NCI-H2171 (cell line): ENCODE data around the gene GJA4.
A peak's percentile ranks its signal among the peaks of the same experiment; 100 is the strongest.
"Not testable (repeated sequence)": the region's sequence is repeated elsewhere in the genome, so short reads cannot be mapped to it uniquely, and the experiment has no call there.

ENCODE experiments used
- DNase-seq: peaks from one replicate; lab custom pipeline; 2025; lab: John Stamatoyannopoulos, UW

GJA4 gene

GRCh38 chr1:34770891-34771504 is 21.8 kb upstream of the GJA4 start:
- no peak for DNase-seq

GRCh38 chr1:34771573-34772371 is 21.0 kb upstream of the GJA4 start:
- DNase-seq = no peak

GRCh38 chr1:34773114-34773513 is 19.7 kb upstream of the GJA4 start:
- not testable (repeated sequence) for DNase-seq

GRCh38 chr1:34774957-34775356 is 17.8 kb upstream of the GJA4 start:
- no peak for DNase-seq

- DNase-seq = no peak
Measured at GRCh38 chr1:34776911-34777310, 15.9 kb upstream of the GJA4 start.

- DNase-seq = no peak
Measured at GRCh38 chr1:34777519-34778321, 15.1 kb upstream of the GJA4 start.

GRCh38 chr1:34778381-34778780 is 14.4 kb upstream of the GJA4 start:
- no peak for DNase-seq

GRCh38 chr1:34779005-34779404 is 13.8 kb upstream of the GJA4 start:
- DNase-seq = no peak

- no peak for DNase-seq
Measured at GRCh38 chr1:34779526-34779925, 13.3 kb upstream of the GJA4 start.

GRCh38 chr1:34779962-34780361 is 12.8 kb upstream of the GJA4 start:
- no peak for DNase-seq

GRCh38 chr1:34780528-34780927 is 12.3 kb upstream of the GJA4 start:
- DNase-seq = no peak

GRCh38 chr1:34781071-34781843 is 11.5 kb upstream of the GJA4 start, which contains the start of gene GJB3:
GJB3 (plus strand) TSS chr1:34781214; CDS start chr1:34784763, 3,549 bp downstream.
- no peak for DNase-seq

GRCh38 chr1:34781844-34782391 is 10.9 kb upstream of the GJA4 start:
- no peak for DNase-seq

GRCh38 chr1:34784751-34785221 is 8.0 kb upstream of the GJA4 start:
- DNase-seq = no peak

- no peak for DNase-seq
Measured at GRCh38 chr1:34785231-34785874, 7.4 kb upstream of the GJA4 start.

- DNase-seq = no peak
Measured at GRCh38 chr1:34785875-34786470, 6.8 kb upstream of the GJA4 start.

- DNase-seq = peak; percentile 49
Measured at GRCh38 chr1:34786521-34787325, 6.1 kb upstream of the GJA4 start.

- no peak for DNase-seq
Measured at GRCh38 chr1:34787461-34788420, 5.1 kb upstream of the GJA4 start.

- DNase-seq = no peak
Measured at GRCh38 chr1:34790985-34791384, 1.8 kb upstream of the GJA4 start.
